ENCODE measurements around the gene HECTD3. TPM values are rescaled to one million over a fixed set of nuclear protein-coding genes. Genes with fewer than 3 reads are reported as not detected.

Gene HECTD3
- total RNA-seq, 1 experiment from 2014 or later: 12.6 TPM

- no peak overlapping the region for H3K27ac Mint-ChIP-seq (ENCODE audit: unreplicated experiment)
- no TSS peak for BruUV-seq (replicated peaks)
- CTCF ChIA-PET: no interaction called here
- DNase-seq: no peak
- intact Hi-C loops (cut with micrococcal nuclease; ENCODE audit: unreplicated experiment): no loop called here
- H3K27me3 Mint-ChIP-seq (ENCODE audit: unreplicated experiment): no peaks in the 10 kb centered on the region
- no peaks in the 10 kb centered on the region for H3K9me3 Mint-ChIP-seq (ENCODE audit: low read depth, unreplicated experiment)
- no peaks in the 10 kb centered on the region for H3K36me3 Mint-ChIP-seq (ENCODE audit: insufficient read depth, unreplicated experiment)
- TF ChIP-seq CTCF (IDR thresholded peaks at IDR 0.05; ENCODE audit: unreplicated experiment): no peak
- no peak overlapping the region for H3K4me3 Mint-ChIP-seq (ENCODE audit: low read depth, unreplicated experiment)
- no peaks in the 10 kb centered on the region for H3K4me1 Mint-ChIP-seq (ENCODE audit: low read depth, unreplicated experiment)
Observed at GRCh38 chr1:45047032-45047431, 35.9 kb upstream of the HECTD3 start.

- no peak overlapping the region for H3K4me3 Mint-ChIP-seq (ENCODE audit: low read depth, unreplicated experiment)
- no TSS peak for BruUV-seq (replicated peaks)
- H3K27me3 Mint-ChIP-seq (ENCODE audit: unreplicated experiment): no peaks in the 10 kb centered on the region
- no peaks in the 10 kb centered on the region for H3K9me3 Mint-ChIP-seq (ENCODE audit: low read depth, unreplicated experiment)
- no peaks in the 10 kb centered on the region for H3K4me1 Mint-ChIP-seq (ENCODE audit: low read depth, unreplicated experiment)
- no peak overlapping the region for H3K27ac Mint-ChIP-seq (ENCODE audit: unreplicated experiment)
- no peaks in the 10 kb centered on the region for H3K36me3 Mint-ChIP-seq (ENCODE audit: insufficient read depth, unreplicated experiment)
- intact Hi-C loops (cut with micrococcal nuclease; ENCODE audit: unreplicated experiment): no loop called here
- CTCF ChIA-PET: no interaction called here
- TF ChIP-seq CTCF (IDR thresholded peaks at IDR 0.05; ENCODE audit: unreplicated experiment): no peak
- DNase-seq: no peak
Observed at GRCh38 chr1:45044916-45045315, 33.8 kb upstream of the HECTD3 start.

- CTCF ChIA-PET: interaction anchor here (0.6 kb wide), 1 partner anchor 258 kb away, joined by 8 read pairs; no protein-coding TSS in a partner anchor
- BruUV-seq (replicated peaks): no TSS peak
- H3K4me1 Mint-ChIP-seq (ENCODE audit: low read depth, unreplicated experiment): no peaks in the 10 kb centered on the region
- no peaks in the 10 kb centered on the region for H3K9me3 Mint-ChIP-seq (ENCODE audit: low read depth, unreplicated experiment)
- no peaks in the 10 kb centered on the region for H3K27me3 Mint-ChIP-seq (ENCODE audit: unreplicated experiment)
- H3K4me3 Mint-ChIP-seq (ENCODE audit: low read depth, unreplicated experiment): no peak overlapping the region
- no peaks in the 10 kb centered on the region for H3K36me3 Mint-ChIP-seq (ENCODE audit: insufficient read depth, unreplicated experiment)
- no peak for TF ChIP-seq CTCF (IDR thresholded peaks at IDR 0.05; ENCODE audit: unreplicated experiment)
- no peak for DNase-seq
- no peak overlapping the region for H3K27ac Mint-ChIP-seq (ENCODE audit: unreplicated experiment)
- intact Hi-C loops (cut with micrococcal nuclease; ENCODE audit: unreplicated experiment): no loop called here
Observed at GRCh38 chr1:45043094-45043493, 32.0 kb upstream of the HECTD3 start.

GRCh38 chr1:45040297-45040696, 29.2 kb upstream of the HECTD3 start:
- Mint-ChIP-seq H3K36me3 (ENCODE audit: insufficient read depth, unreplicated experiment) (no peaks in the 10 kb centered on the region), H3K27me3 (ENCODE audit: unreplicated experiment) (no peaks in the 10 kb centered on the region), H3K4me3 (ENCODE audit: low read depth, unreplicated experiment) (no peak overlapping the region), H3K9me3 (ENCODE audit: low read depth, unreplicated experiment) (no peaks in the 10 kb centered on the region), H3K4me1 (ENCODE audit: low read depth, unreplicated experiment) (no peaks in the 10 kb centered on the region), H3K27ac (ENCODE audit: unreplicated experiment) (no peak overlapping the region)
- CTCF ChIA-PET: no interaction called here
- no TSS peak for BruUV-seq (replicated peaks)
- intact Hi-C loops (cut with micrococcal nuclease; ENCODE audit: unreplicated experiment): no loop called here
- TF ChIP-seq CTCF (IDR thresholded peaks at IDR 0.05; ENCODE audit: unreplicated experiment): no peak
- DNase-seq: no peak

Measured in Calu3 (cell line).